ENCODE measurements around the gene ZNF747. TPM values are rescaled to one million over a fixed set of nuclear protein-coding genes. Genes with fewer than 3 reads are reported as not detected.
A peak's percentile ranks its signal among the peaks of the same experiment; 100 is the strongest.

ZNF747 gene
- total RNA-seq: 10 to 100 TPM; 16.8 to 18.3 TPM

- H3K9me3 ChIP-seq: no peaks in the 10 kb centered on the region
- ATAC-seq (ENCODE audit: insufficient number of reproducible peaks, low FRiP score, low read depth) (peak; percentile 62), DNase-seq (ENCODE audit: low spot score) (peak; percentile 81)
- H3K27ac ChIP-seq: peak within 1 kb of the TSS; percentile 91 to 94
- peaks cover 16 to 25% of the 10 kb centered on the region in 2 donors for H3K4me1 ChIP-seq (ENCODE audit: control insufficient read depth in 1 of 2, low read depth in 2 of 2)
- H3K36me3 ChIP-seq: peaks cover 9% of the 10 kb centered on the region
- H3K27me3 ChIP-seq (replicated peaks; ENCODE audit: insufficient read depth): no peaks in the 10 kb centered on the region
- peak within 1 kb of the TSS; percentile 74 for H3K4me3 ChIP-seq
- no peak for TF ChIP-seq CTCF (IDR thresholded peaks at IDR 0.05)
Measured at GRCh38 chr16:30534368-30535105, at the start of gene ZNF747. TSS of gene ZNF747 (minus strand) at chr16:30534858. CDS start at chr16:30534679, 179 bp downstream.

GRCh38 chr16:30582611-30583340, 48.1 kb upstream of the ZNF747 start:
- DNase-seq (ENCODE audit: low spot score): no peak
- Histone ChIP-seq H3K9me3 (no peaks in the 10 kb centered on the region), H3K27ac (no peak overlapping the region), H3K4me1 (ENCODE audit: control insufficient read depth in 1 of 2, low read depth in 2 of 2) (peaks cover 9 to 23% of the 10 kb centered on the region in 2 donors), H3K4me3 (no peak overlapping the region), H3K36me3 (peaks cover 6% of the 10 kb centered on the region), H3K27me3 (replicated peaks; ENCODE audit: insufficient read depth) (no peaks in the 10 kb centered on the region)
- ATAC-seq (ENCODE audit: insufficient number of reproducible peaks, low FRiP score, low read depth): no peak
- TF ChIP-seq CTCF (IDR thresholded peaks at IDR 0.05): no peak

- ATAC-seq (ENCODE audit: insufficient number of reproducible peaks, low FRiP score, low read depth): no peak
Measured at GRCh38 chr16:30581457-30581856, 46.8 kb upstream of the ZNF747 start.

GRCh38 chr16:30574678-30575077, 40.0 kb upstream of the ZNF747 start:
- Histone ChIP-seq H3K36me3 (no peaks in the 10 kb centered on the region), H3K9me3 (no peaks in the 10 kb centered on the region), H3K4me3 (no peak overlapping the region), H3K4me1 (ENCODE audit: control insufficient read depth in 1 of 2, low read depth in 2 of 2) (peaks cover 15 to 24% of the 10 kb centered on the region in 2 donors), H3K27ac (no peak overlapping the region), H3K27me3 (replicated peaks; ENCODE audit: insufficient read depth) (no peaks in the 10 kb centered on the region)
- TF ChIP-seq CTCF (IDR thresholded peaks at IDR 0.05): no peak
- DNase-seq (ENCODE audit: low spot score) (no peak), ATAC-seq (ENCODE audit: insufficient number of reproducible peaks, low FRiP score, low read depth) (no peak)

More at GRCh38 chr16:30581457-30581856, 46.8 kb upstream of the ZNF747 start:
- Histone ChIP-seq H3K27me3 (replicated peaks; ENCODE audit: insufficient read depth) (no peaks in the 10 kb centered on the region), H3K4me1 (ENCODE audit: control insufficient read depth in 1 of 2, low read depth in 2 of 2) (peaks cover 9 to 23% of the 10 kb centered on the region in 2 donors), H3K4me3 (no peak overlapping the region), H3K9me3 (no peaks in the 10 kb centered on the region), H3K36me3 (peaks cover 6% of the 10 kb centered on the region), H3K27ac (no peak overlapping the region)
- no peak for TF ChIP-seq CTCF (IDR thresholded peaks at IDR 0.05)
- no peak for DNase-seq (ENCODE audit: low spot score)

Data from thoracic aorta (tissue), 2 donors.